H9 (cell line): ENCODE data around the gene CDC14A. TPM values are rescaled to one million over a fixed set of nuclear protein-coding genes. Genes with fewer than 3 reads are reported as not detected.
A peak's percentile ranks its signal among the peaks of the same experiment; 100 is the strongest.

ENCODE experiments used
- DNase-seq: peaks from one replicate; pipeline ENCODE4 v3.0.0-alpha.2; 2017
- H2AFZ ChIP-seq: one replicate; pipeline ENCODE4 v1.6.1; 2013; ENCODE audit warnings: mild to moderate bottlenecking, low read length, control low read depth, moderate library complexity
- H2AK5ac ChIP-seq: 2 replicates; pipeline ENCODE4 v1.6.1; 2013; ENCODE audit warnings: low read length, control low read depth, mixed read lengths; ENCODE audit not compliant: insufficient read length
- H2BK120ac ChIP-seq: one replicate; pipeline ENCODE4 v1.6.1; 2013; ENCODE audit warnings: low read depth, mild to moderate bottlenecking, low read length, control low read depth, inconsistent platforms; ENCODE audit not compliant: poor library complexity, severe bottlenecking
- H2BK12ac ChIP-seq: 2 replicates; pipeline ENCODE4 v1.6.1; 2013; ENCODE audit warnings: low read length, control low read depth, mixed read lengths, low read depth; ENCODE audit not compliant: insufficient read length
- H2BK15ac ChIP-seq: 2 replicates; pipeline ENCODE4 v1.6.1; 2013; ENCODE audit warnings: low read depth, low read length, control low read depth
- H2BK20ac ChIP-seq: one replicate; pipeline ENCODE4 v1.6.1; 2013; ENCODE audit warnings: low read depth, mild to moderate bottlenecking, low read length, control low read depth, inconsistent platforms; ENCODE audit not compliant: poor library complexity, severe bottlenecking
- H2BK5ac ChIP-seq: 2 replicates; pipeline ENCODE4 v1.6.1; 2013; ENCODE audit warnings: low read length, control low read depth, mixed read lengths; ENCODE audit not compliant: insufficient read length
- H3K14ac ChIP-seq: 2 replicates; pipeline ENCODE4 v1.6.1; 2013; ENCODE audit warnings: low read length, control low read depth; ENCODE audit not compliant: insufficient read depth
- H3K18ac ChIP-seq: 2 replicates; pipeline ENCODE4 v1.6.1; 2013; ENCODE audit warnings: low read depth, mild to moderate bottlenecking, mixed read lengths, low read length, control low read depth; ENCODE audit not compliant: insufficient read length
- H3K23ac ChIP-seq: 2 replicates; pipeline ENCODE4 v1.6.1; 2013; ENCODE audit warnings: low read length, control low read depth, mixed read lengths, low read depth; ENCODE audit not compliant: insufficient read length
- H3K23me2 ChIP-seq: 2 replicates; pipeline ENCODE4 v1.6.1; 2013; ENCODE audit warnings: low read depth, mild to moderate bottlenecking, mixed read lengths, low read length, control low read depth; ENCODE audit not compliant: insufficient read length, poor library complexity, severe bottlenecking
- H3K27ac ChIP-seq: 2 replicates; pipeline ENCODE4 v1.5.1; 2013; ENCODE audit warnings: low read length, control low read depth, mixed read lengths, low read depth; ENCODE audit not compliant: insufficient read length
- H3K27me3 ChIP-seq: 2 replicates; pipeline ENCODE4 v1.6.1; 2013; ENCODE audit warnings: low read length, control low read depth, inconsistent platforms; ENCODE audit not compliant: insufficient read depth
- H3K4ac ChIP-seq: 2 replicates; pipeline ENCODE4 v1.6.1; 2013; ENCODE audit warnings: low read depth, mild to moderate bottlenecking, control low read depth, inconsistent platforms, low read length, moderate library complexity
- H3K4me1 ChIP-seq: 2 replicates; pipeline ENCODE4 v1.6.1; 2013; ENCODE audit warnings: low read length, control low read depth, inconsistent platforms; ENCODE audit not compliant: insufficient read depth
- H3K4me2 ChIP-seq: 2 replicates; pipeline ENCODE4 v1.6.1; 2013; ENCODE audit warnings: low read length, control low read depth, mixed read lengths; ENCODE audit not compliant: insufficient read length, insufficient read depth
- H3K56ac ChIP-seq: 2 replicates; pipeline ENCODE4 v1.6.1; 2013; ENCODE audit warnings: low read depth, mild to moderate bottlenecking, mixed read lengths, low read length, control low read depth; ENCODE audit not compliant: insufficient read length
- H3K79me1 ChIP-seq: 2 replicates; pipeline ENCODE4 v1.6.1; 2013; ENCODE audit warnings: low read depth, mild to moderate bottlenecking, moderate library complexity, low read length, control low read depth, inconsistent platforms; ENCODE audit not compliant: insufficient read depth, poor library complexity, severe bottlenecking
- H3K79me2 ChIP-seq: 2 replicates; pipeline ENCODE4 v1.6.1; 2013; ENCODE audit warnings: low read length, control low read depth, inconsistent platforms; ENCODE audit not compliant: insufficient read depth
- H3K9ac ChIP-seq: 2 replicates; pipeline ENCODE4 v1.6.1; 2013; ENCODE audit warnings: low read length, control low read depth, mixed read lengths; ENCODE audit not compliant: insufficient read length; ENCODE audit errors: extremely low read depth
- H3K9me3 ChIP-seq: one replicate; pipeline ENCODE4 v1.6.1; 2013; ENCODE audit warnings: low read depth, low read length, inconsistent platforms; ENCODE audit not compliant: control insufficient read depth
- H3T11ph ChIP-seq: one replicate; pipeline ENCODE4 v1.6.1; 2013; ENCODE audit warnings: mild to moderate bottlenecking, low read length, control low read depth, inconsistent platforms
- H4K20me1 ChIP-seq: one replicate; pipeline ENCODE4 v1.6.1; 2013; ENCODE audit not compliant: control insufficient read depth, insufficient read length, insufficient read depth
- H4K5ac ChIP-seq: 2 replicates; pipeline ENCODE4 v1.6.1; 2013; ENCODE audit warnings: low read depth, mild to moderate bottlenecking, mixed read lengths, low read length, control low read depth; ENCODE audit not compliant: insufficient read length
- H4K8ac ChIP-seq: replicated peaks from 2 replicates; pipeline ENCODE4 v1.6.1; 2013; ENCODE audit warnings: low read length, control low read depth, mixed read lengths, low read depth; ENCODE audit not compliant: insufficient read length
- H4K91ac ChIP-seq: 2 replicates; pipeline ENCODE4 v1.6.1; 2013; ENCODE audit warnings: low read depth, mild to moderate bottlenecking, moderate library complexity, mixed read lengths, low read length, control low read depth; ENCODE audit not compliant: insufficient read length
- H3K27ac Mint-ChIP-seq, 3 experiments: 2 replicates in 2 of 3; 3 replicates in 1 of 3; pipeline ENCODE4 v1.8.0; 2020 to 2021; ENCODE audit warnings: mixed read lengths in 3 of 3, mild to moderate bottlenecking in 1 of 3, moderate library complexity in 1 of 3
- H3K27me3 Mint-ChIP-seq: 2 replicates; pipeline ENCODE4 v1.8.0; 2021; ENCODE audit warnings: low read depth, mild to moderate bottlenecking, moderate library complexity, mixed read lengths
- H3K36me3 Mint-ChIP-seq, 3 experiments: 2 replicates in 2 of 3; 3 replicates in 1 of 3; pipeline ENCODE4 v1.8.0; 2020 to 2021; ENCODE audit warnings: low read depth in 3 of 3, mixed read lengths in 3 of 3; ENCODE audit not compliant: insufficient read depth in 1 of 3
- H3K4me1 Mint-ChIP-seq, 2 experiments: 2 replicates each; pipeline ENCODE4 v1.8.0; 2020; ENCODE audit warnings: mixed read lengths in 2 of 2
- H3K4me3 Mint-ChIP-seq, 2 experiments: 2 replicates in 1 of 2; 3 replicates in 1 of 2; pipeline ENCODE4 v1.8.0; 2020 to 2021; ENCODE audit warnings: mild to moderate bottlenecking in 2 of 2, mixed read lengths in 2 of 2, moderate library complexity in 1 of 2
- H3K9me3 Mint-ChIP-seq, 2 experiments: 2 replicates in 1 of 2; 3 replicates in 1 of 2; pipeline ENCODE4 v1.8.0; 2020; ENCODE audit warnings: mild to moderate bottlenecking in 2 of 2, mixed read lengths in 2 of 2, moderate library complexity in 1 of 2
- CTCF ChIP-seq: fragments of 200-600 bp; sonication (generic); conservative IDR thresholded peaks from 3 replicates; pipeline ENCODE4 v1.8.0; 2021; ENCODE audit warnings: antibody characterized with exemption, mild to moderate bottlenecking
- WGBS: extraction: QIAGEN DNeasy Blood & Tissue Kit; methylation state at CpG from one replicate; pipeline ENCODE4 v1.1.7; 2013; ENCODE audit warnings: missing lambda C conversion rate, low lambda C conversion rate, mixed read lengths; ENCODE audit not compliant: insufficient read length; ENCODE audit errors: extremely low coverage; 5-methylcytosine and 5-hydroxymethylcytosine counted together
- total RNA-seq: library from RNA; stranded (reverse); gene quantifications from 2 replicates; pipeline ENCODE4 v1.2.1, GENCODE V29; 2021

Gene CDC14A
- total RNA-seq, 1 experiment from 2014 or later, result 8.9 TPM

- Histone ChIP-seq H3K27me3 (no peaks in the 10 kb centered on the region), H3K9me3 (no peaks in the 10 kb centered on the region), H2BK120ac (no peak overlapping the region), H4K20me1 (no peaks in the 10 kb centered on the region), H3K4me1 (no peaks in the 10 kb centered on the region), H3K4ac (no peak overlapping the region), H3K79me2 (no peaks in the 10 kb centered on the region), H2BK15ac (no peak overlapping the region), H3K23ac (no peak overlapping the region), H3K4me2 (no peak overlapping the region), H2BK5ac (no peak overlapping the region), H3K18ac (no peak overlapping the region), H2BK20ac (no peak overlapping the region), H4K91ac (no peak overlapping the region), H3K23me2 (no peaks in the 10 kb centered on the region), H3T11ph (no peak overlapping the region), H3K27ac (no peak overlapping the region), H4K8ac (no peak overlapping the region), H2AK5ac (no peak overlapping the region), H2BK12ac (no peak overlapping the region), H3K9ac (no peak overlapping the region), H4K5ac (no peak overlapping the region), H3K56ac (no peak overlapping the region), H2AFZ (no peak overlapping the region), H3K79me1 (no peaks in the 10 kb centered on the region), H3K14ac (no peak overlapping the region)
- peak overlapping the region in 1 of 3 experiments; percentile 80; a peak in 1 of 7 replicates for H3K27ac Mint-ChIP-seq
- no CpG with 5 or more reads among the region's 3 CpGs for WGBS
- H3K4me1 Mint-ChIP-seq, result peaks cover 10 to 11% of the 10 kb centered on the region in 2 experiments
- H3K36me3 Mint-ChIP-seq, result peaks cover 0 to 22% (median 2%) of the 10 kb centered on the region in 3 experiments; a peak in 4 of 7 replicates
- peaks cover 13 to 18% of the 10 kb centered on the region in 2 experiments for H3K9me3 Mint-ChIP-seq
- H3K27me3 Mint-ChIP-seq, result no peaks in the 10 kb centered on the region; the same call in 1 of the 2 replicates
- H3K4me3 Mint-ChIP-seq, result no peak overlapping the region
- no peak for TF ChIP-seq CTCF
- no peak for DNase-seq
Observed at GRCh38 chr1:100556925-100557605, 204.8 kb downstream of the CDC14A start.
